HG03460 (cell line): ENCODE results near the gene LMO7.
A peak's percentile ranks its signal among the peaks of the same experiment; 100 is the strongest.

Experiments
- ATAC-seq: cut with Tn5 transposase; IDR thresholded peaks from one replicate; pipeline ENCODE4 v1.9.1; 2021; ENCODE audit not compliant: unreplicated experiment

LMO7 gene

DNA sequence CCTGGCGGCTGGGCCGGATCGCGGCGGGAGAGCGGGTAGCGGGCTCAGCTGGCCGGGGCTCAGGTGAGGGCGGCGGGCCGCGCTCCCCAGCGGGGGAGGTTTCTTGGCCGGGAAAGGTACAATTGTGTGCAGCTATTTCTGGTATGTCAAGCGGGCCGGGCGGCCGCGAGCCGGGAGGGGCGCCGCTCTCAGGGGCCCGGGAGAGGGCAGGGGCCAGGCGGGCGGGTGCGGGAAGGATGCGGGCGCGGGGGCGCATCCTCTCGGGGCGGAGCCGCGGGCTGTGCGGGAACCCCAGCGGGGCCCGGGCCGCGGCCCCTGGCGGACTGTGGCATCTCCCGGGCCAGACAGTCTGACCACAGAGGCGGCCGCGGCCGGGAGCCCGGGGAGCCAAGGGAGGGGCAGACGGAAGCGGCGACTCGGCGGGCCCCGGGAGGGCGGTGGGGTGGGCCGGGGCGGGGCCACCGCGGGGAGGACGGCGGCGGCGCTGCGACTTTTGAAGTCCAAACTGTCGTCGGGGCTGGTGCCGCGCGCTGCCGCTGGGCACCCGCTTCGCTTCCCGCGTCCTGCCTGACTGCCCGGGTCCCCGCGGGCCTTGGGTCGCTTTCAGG lies at the start of gene LMO7:
LMO7 (plus strand) TSS at position 503 of the 608 bp plus-strand sequence. CDS start 328 bp downstream, outside the sequence.
- ATAC-seq: peak; percentile 64

- ATAC-seq: no peak
Measured at GRCh38 chr13:75587679-75588078, 48.5 kb upstream of the LMO7 start.

GRCh38 chr13:75596657-75597182 lies 39.4 kb upstream of the LMO7 start:
- ATAC-seq: no peak

DNA sequence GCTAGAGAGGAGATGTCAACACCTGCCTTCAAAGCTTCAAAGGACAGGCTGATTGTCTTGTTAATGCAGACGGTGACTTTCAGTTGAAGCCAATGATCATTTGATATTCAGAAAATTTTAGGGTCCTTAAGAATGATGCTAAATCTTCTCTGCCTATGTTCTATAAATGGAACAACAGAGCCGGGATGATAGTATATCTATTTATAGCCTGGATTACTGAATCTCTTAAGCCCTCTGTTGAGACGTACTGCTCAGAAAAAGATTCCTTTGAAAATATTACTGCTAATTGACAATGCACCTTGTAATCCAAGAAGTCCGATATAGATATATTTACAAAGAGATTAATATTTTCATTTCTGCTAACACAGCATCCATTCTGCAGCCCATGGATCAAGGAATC lies 35.8 kb upstream of the LMO7 start:
- ATAC-seq: no peak

DNA sequence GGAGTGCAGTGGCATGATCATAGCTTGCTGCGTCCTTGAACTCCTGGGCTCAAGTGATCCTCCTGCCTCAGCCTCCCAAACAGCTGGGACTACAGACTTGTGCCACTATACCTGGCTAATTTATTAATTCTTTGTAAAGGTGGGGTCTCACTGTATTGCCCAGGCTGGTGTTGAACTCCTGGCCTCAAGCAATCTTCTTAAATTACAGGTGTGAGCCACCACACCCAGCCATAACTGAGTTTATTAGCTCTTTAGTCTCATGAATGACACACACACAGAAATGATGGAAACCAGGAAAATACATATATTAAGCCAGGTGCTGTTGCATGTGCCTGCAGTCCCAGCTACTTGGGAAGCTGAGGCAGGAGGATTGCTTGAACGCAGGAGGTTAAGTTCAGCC lies 33.1 kb upstream of the LMO7 start:
- no peak for ATAC-seq

GRCh38 chr13:75607447-75607846 lies 28.7 kb upstream of the LMO7 start:
- ATAC-seq: no peak

GRCh38 chr13:75610466-75610865 lies 25.7 kb upstream of the LMO7 start:
- ATAC-seq: no peak

GRCh38 chr13:75612354-75612753 lies 23.8 kb upstream of the LMO7 start:
- ATAC-seq: no peak

DNA sequence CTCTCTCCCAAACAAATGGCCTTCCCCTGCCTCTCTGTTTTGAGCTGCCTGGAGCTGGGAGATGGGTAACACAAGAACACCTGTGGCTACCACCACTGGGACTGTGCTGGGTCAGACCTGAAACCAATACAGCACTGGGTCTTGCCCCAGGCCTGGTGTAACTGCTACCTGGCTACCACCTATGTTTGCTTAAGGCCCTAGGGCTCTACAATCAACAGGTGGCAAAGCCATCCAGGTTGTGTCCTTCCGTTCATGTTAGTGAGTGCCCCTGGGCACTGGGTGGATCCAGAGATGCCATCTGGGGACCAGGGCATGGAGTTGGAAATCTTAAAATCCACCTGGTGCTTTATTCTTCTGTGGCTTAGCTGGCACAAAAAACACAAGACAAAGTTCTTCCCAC lies 18.9 kb upstream of the LMO7 start:
- ATAC-seq: no peak

GRCh38 chr13:75618308-75618707 lies 17.8 kb upstream of the LMO7 start:
- ATAC-seq: no peak

DNA sequence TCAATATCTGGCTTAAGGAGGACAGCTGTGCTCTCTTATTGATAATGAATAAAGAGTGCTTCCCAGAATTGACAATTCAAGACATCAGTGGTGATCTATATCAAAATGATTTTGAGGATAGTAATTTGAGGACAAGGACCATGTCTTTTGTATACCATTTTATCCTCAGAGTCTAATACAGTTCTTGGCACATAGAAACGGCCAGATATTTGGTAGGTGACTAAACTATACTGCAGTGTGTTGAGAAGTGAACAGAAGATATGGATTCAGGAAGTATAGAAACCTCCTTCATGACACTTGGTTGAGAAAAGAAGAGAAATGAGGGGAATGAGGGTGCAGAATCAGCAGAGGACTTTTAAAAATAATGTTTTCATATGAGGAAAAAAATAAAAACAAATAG lies 16.1 kb upstream of the LMO7 start:
- no peak for ATAC-seq

DNA sequence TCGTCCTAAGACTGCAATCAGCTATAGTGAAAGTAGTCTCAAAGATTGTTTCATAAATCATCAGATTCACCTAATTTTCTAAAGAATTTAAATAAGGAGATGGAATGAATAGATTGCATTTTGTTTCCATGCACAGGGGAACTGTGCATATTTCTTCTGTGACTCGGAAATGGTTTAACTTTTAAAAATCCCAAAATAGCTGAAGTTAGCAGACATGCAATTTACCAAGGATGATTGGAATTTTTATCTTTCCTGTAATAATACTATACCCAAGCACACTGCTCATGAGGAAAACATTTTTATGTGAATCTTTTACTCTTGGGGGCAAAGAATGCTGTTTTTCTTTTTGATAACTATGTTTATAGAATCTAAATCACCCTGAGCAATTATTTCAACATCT lies 15.0 kb upstream of the LMO7 start:
- no peak for ATAC-seq

DNA sequence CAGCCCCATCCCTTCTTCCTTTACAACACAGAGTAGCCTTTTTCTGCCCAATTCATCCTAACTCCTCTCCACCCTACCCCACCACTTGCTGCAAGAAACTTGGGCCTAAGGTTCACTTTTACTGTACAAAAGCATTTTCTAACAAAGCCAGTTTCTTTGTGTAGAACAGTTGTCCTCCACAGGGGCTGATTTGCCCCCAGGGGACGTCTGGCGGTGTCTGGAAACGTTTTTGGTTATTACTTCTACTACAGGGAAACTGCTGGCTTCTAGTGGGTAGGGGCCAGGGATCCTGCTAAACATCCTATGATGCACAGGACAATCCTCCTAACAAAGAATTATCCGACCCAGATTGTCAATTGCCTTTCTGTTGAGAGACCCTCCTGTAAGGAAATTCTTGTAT lies 7.3 kb upstream of the LMO7 start:
- ATAC-seq: no peak

DNA sequence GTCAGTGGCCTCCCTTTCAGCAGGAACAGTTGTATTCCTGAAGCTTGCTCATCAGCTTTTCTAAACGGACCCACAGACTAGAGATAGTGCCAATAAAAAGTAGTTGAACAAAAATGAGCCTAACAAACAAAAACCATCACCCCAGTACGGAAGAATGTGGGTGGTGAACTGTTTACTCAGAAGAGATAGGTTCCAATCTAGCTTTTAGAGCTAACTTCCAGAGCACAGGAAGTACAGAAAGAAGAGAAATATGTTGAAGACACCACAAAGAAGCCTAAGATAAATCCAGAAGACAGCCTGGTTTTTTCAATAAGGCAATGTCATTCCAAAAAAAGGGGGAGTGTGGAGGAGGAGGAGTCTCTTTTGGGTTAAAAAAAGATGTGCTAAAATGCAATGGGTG lies 2.8 kb upstream of the LMO7 start:
- no peak for ATAC-seq

GRCh38 chr13:75635101-75635827 lies 866 bp upstream of the LMO7 start:
- ATAC-seq: no peak

DNA sequence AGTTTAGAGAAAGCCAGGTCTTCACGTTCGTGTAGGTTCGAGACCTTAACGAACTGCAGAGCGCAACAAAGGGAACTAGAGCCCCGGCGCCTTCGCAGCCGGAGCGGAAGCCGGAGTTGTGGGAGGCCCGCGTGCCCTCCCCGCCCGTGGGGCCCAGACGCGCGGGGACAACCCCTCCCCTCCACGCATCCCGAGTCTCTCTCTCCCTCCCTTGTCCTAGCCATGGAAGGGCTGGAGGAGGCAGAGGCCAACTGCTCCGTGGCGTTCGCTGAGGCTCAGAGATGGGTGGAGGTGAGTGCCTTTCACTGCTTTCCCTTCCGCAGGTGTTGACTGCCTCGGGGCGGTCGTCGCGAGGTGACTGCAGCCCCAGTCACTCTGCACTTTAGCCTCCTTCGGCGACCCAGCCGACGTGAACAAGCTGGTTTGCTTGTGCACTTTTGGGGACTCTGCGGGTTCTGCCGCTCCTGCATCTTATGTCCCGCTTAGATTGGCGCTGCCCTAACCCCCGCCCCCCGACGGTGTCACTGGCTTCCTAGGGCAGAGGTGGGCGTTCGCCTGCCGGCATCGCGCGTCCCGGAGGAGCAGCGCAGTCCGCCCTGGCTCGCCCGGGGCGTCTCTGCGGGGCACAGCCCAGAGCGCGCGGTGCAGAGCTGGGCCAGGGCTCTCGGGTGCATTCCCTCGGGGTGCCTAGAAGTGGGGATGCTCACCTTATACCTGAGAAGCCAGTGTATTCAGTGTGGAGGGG lies 478 bp downstream of the LMO7 start:
- peak; percentile 53 for ATAC-seq

DNA sequence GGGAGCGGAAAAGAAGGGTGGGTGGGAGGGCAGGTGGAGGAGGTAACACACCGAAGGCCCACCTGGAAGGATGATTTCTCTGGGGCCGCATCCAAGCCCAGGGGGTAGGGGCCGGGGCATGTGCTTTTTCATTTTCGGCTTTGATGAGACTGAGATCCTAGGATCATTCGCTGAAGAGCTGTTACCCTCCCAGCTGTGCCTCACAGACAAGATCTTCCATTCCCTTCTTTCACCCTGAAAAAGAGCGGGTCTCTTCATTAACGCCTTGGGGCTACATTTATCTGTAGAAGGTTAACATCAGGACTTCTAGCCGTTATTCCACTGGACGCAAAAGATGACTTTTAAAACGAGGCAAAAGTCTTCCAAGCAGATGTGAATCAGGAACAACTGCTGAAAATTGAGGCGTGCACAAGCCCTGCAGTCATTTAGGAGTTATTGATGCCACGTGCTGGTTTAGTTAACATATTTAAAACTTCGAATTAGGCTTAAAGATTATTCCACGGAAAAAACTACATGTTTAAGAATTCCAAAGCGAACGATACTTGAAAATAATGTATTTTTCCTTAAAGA lies 1.1 kb downstream of the LMO7 start:
- ATAC-seq: no peak

- no peak for ATAC-seq
Measured at GRCh38 chr13:75639454-75639853, 3.3 kb downstream of the LMO7 start.

DNA sequence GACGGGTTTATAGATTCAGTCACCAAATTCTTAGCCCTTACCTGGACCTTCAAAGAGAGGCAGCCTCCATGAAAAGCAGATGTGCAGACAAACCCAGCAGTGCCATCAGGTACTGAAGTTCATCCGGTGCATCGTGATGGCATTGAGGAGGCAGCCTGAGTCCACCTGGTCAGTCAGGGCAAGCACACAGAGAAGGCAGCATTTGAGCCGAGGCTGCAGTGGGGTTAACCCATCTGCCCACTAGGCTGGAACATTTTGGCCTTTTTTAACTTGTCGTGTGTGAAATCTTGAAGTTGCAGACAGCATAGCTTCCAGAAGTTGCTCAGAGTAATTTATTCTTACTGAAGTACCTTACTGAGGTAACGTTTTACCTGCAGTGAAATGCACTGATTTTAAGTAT lies 4.9 kb downstream of the LMO7 start:
- no peak for ATAC-seq

DNA sequence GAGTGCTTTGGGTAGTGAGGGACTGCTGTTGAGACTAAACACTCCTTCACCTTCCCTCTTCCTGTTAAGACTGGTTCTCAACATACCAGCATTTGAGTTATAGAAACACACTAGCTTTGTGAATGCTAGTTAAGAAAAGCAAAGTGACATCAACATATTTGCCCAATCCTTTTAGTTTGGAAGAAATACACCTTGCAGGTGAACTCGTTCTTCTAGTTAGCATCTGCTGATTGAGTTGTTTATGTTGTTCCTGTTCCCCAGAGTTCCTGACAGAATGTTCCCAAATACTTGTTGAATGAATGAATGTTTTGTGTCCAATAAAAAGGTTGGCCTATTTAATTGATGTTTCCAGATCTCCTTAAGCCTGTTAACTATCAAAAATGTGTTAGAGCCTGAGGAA lies 7.1 kb downstream of the LMO7 start:
- no peak for ATAC-seq

DNA sequence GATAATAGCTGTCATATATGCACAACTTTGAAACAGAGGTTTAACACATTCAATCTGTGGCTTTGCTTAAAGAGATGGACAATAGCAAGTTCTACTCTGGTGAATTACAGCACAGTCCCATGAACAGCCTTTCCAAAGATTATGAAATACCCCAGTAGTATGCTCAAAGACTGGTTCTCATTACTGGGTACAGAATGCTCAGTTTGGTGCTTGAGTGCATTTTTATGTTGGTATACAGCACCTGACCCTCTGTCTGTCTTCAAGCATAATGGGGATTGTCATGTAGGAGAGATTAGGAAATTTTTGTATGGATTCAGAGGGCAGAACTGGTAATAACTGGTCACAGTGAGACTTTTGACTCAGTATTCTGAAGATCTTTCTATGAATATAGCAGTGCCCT lies 7.6 kb downstream of the LMO7 start:
- no peak for ATAC-seq

GRCh38 chr13:75645141-75645540 lies 9.0 kb downstream of the LMO7 start:
- no peak for ATAC-seq
